HG03521 (cell line): ENCODE data around the gene IL22RA1.

Experiments
- ATAC-seq: cut with Tn5 transposase; IDR thresholded peaks from one replicate; pipeline ENCODE4 v1.9.1; 2021; ENCODE audit warnings: mild to moderate bottlenecking, moderate library complexity; ENCODE audit not compliant: unreplicated experiment

The IL22RA1 gene

GRCh38 chr1:24139841-24140425 lies 3.0 kb downstream of the IL22RA1 start:
- no peak for ATAC-seq

- no peak for ATAC-seq
Measured at GRCh38 chr1:24139222-24139489, 3.8 kb downstream of the IL22RA1 start.

GRCh38 chr1:24138476-24139221 lies 4.3 kb downstream of the IL22RA1 start:
- ATAC-seq, result no peak

DNA sequence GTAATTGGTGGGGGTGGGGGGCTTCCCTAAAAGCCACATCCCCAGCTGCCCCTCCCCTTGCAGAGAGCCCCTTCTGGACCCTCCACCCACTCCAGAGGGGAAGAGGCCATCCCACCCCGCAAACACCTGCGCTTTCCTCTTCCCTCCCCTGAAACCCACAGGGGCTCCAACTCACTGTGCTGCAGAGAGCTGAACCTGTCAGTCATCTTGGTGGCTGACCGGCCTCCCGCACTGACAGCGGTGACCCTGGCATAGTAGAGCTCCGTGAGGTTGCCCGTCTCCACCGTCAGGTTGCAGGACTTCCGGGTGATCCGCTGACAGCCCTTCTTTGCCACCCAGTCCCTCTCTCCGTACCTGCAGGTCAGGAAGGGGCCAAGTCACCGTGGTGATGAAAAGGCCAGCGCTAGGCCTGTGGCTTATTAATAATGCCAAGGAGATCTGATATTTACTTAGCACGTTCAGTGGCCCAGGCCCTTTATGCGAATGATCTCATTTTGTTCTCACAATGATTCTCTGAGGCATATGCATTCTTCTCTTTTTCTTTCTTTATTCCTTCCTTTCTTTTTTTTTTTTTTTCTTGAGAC lies 5.9 kb downstream of the IL22RA1 start:
- no peak for ATAC-seq

DNA sequence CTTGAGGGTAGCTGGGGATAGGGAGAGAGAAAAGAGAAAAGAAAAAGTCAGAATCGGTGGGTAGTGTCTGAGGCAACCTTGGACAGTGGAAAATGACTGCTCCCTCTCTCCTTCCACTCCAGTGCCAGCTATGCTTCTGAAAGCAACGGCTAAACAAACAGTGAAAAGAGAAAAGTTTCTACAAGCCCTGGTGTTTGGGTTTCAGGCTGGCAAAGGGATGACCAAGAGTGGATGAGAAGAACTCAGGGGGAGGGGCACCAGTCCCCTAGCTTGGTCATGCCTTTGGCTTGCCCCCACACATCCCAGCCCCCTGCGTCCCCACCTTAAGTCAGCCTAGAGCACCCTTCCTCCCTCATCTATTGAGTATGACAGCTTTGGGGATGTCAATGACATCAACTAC lies 8.6 kb downstream of the IL22RA1 start:
- no peak for ATAC-seq

- ATAC-seq, result no peak
Measured at GRCh38 chr1:24133819-24134218, 9.1 kb downstream of the IL22RA1 start.

DNA sequence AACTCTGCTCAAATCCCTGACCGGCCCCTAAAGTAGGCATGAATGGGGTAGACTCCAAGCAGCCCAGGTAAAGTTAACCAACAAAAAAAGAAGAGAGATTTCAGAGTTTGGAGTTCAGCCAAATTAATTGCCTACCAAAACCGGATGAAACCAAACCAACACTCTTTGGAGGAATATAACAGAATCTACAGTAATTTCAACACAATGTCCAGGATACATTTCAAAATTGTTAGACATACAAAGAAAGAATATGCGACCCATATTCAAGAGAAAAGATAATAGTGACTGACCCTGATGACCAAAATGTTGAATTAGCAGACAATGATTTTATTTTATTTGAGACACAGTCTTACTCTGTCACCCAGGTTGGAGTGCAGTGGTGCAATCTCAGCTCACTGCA lies 12.6 kb downstream of the IL22RA1 start:
- ATAC-seq, result no peak

DNA sequence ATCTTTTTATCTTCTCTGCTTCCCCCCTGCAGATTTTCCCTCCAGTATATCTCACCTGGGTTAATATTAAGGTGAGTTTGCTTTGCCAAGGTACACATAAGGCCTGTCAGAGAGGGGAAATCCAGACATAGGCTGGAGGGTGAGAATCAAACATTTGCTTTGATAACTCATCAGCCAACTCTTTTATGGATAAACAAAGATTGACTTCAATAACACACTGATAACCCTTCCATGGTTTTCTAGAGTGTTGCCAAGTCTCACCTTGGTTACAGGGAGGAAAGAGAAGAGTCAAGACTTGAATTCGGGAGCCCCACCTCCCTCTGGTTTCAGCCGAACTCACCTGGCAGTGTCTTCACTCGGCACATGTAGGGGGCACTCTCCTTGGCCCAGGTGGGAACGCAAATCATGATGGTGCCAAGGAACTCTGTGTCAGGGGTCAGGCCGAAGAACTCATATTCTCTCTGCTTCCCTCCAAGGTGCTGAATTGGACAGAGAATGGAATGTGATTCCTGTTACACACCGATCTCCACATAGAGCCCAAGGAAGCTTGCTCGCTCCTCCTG lies 15.1 kb downstream of the IL22RA1 start:
- no peak for ATAC-seq

GRCh38 chr1:24127134-24127800 lies 15.7 kb downstream of the IL22RA1 start:
- no peak for ATAC-seq

DNA sequence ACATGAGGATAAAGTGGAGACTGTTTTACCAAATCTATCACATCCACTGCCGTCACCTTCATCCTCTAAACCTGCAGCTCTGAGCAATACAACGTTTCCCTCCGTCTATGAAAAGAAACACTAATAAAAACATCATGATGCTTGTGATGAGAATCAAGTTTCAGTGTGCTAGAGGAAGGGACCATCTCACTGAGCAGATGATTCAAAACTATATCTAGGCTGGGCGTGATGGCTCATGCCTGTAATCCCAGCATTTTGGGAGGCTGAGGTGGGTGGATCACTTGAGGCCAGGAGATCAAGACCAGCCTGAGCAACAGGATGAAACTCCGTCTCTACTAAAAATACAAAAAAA lies 16.3 kb downstream of the IL22RA1 start:
- no peak for ATAC-seq

DNA sequence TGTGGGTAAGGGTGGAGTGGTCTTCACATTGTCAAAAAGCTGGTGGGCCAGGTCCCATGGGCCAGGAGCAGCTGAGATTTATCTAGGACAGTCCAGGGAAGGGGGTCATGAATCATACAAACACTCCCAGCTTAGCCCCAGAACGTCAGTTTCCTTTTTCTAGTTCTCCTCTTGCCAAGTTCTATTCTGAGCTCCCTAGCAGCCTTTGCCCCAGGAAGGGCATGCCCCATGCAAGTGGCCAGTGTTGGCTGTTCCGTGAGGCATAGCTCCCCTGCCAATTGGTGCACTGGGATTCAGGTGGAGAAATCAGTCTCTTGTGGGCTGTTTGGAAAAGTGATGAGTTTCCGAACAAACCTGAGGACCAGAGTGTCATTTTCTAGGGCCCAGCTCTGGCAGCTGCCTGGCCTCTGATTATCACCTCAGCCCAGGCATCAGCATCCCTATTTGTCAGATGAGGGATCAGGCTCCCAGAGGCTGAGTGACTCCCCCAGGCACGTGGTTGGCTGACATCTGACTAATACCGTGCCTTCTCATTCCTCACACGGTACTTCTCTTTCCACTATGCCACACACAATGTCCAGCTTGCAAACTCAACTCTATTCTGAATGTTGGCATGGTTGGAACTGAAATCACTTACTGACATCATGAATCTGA lies 16.8 kb downstream of the IL22RA1 start:
- no peak for ATAC-seq

DNA sequence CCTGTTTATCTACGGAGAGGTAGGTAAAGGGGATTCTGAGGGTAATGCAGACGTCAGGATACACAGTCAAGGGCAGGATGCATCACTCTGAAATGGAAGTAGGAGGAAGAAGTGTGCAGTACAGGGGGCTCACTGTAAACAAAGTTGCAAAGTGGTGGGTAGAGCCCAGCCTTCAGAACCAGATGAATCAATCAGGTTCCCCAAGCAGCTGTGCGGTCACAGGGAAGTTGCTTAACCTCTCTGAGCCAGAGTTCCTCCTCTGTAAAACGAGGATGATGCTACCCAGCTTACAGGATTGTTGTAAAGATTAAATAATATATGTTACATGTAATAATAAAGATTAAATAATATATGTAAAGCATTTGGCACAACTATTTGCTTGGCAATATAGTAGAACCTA lies 17.5 kb downstream of the IL22RA1 start:
- no peak for ATAC-seq

DNA sequence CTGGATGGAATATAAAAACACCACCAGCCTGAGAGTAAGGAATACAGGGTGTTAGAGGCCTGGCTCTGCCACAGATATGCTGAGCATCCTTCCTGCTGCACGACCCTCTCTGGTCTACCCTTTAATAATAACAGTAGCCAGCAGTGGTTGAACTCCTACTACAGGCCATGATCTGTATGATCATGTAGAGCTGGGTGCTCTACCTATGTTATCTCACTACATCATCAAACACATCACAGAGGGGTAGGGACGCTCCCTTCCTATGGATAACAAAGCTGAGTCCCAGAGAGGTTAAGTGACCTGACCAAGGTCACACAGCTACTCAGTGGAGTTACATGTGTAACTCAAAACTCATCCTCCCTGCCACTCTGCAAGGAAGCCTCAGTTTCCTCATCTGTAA lies 18.0 kb downstream of the IL22RA1 start:
- ATAC-seq, result no peak

- ATAC-seq, result no peak
Measured at GRCh38 chr1:24123611-24124010, 19.3 kb downstream of the IL22RA1 start.

DNA sequence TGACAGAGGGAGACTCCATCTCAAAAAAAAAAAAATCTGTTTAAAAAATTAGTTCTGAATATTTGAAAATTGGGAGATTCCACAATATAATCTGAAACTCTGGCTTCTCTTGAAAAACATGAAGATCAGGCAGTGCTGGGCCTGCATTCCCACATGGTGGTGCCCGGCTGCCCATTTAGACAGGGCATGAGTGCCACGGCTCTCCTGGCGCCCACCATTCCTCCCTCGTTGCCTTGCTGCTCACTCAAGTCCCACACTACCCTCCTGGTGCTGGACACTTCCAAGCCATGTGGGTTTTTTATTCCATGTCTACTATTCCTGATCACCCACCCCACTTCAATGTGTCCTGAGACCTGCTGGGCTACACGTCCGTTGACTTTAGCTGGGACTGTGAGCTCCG lies 20.2 kb downstream of the IL22RA1 start:
- no peak for ATAC-seq

DNA sequence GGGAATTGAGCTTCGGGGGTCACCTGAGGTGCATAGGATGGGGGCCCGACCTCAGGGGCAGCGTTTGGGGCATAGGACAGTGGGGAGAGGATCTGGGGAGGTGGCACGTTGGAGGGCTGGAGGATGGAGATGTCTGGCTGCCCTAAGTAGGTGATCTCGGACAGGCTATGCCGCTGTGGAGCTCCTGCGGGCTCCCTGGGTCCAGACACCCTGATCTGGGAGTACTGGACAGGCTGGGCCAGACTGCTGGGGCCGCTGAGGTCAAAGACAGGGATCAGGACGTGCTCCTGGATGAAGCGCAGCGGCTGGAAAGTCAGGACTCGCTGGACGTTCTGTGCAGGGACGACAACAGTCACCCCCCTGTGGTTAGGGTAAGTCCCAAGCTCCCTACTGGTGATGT lies 21.5 kb downstream of the IL22RA1 start:
- no peak for ATAC-seq

DNA sequence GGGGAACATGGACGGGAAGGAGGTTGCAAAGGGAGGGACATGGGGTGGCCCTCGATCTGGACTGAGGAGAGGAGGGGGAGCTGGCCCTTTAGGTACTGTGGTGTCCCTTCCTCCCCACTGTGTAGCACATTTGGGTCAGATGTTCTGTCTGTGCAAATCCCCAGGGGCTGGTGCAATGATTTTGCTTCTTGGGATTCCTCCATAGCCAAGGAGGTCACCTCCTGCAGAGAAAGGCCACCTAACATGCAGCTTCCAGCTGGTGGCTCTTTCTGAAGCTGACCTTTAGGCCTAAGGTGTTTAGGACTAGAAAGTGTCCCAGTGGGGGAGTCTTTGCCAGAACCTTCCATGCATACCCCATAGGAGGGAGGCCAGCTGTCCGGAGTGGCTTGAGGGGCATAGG lies 22.0 kb downstream of the IL22RA1 start:
- ATAC-seq, result no peak

DNA sequence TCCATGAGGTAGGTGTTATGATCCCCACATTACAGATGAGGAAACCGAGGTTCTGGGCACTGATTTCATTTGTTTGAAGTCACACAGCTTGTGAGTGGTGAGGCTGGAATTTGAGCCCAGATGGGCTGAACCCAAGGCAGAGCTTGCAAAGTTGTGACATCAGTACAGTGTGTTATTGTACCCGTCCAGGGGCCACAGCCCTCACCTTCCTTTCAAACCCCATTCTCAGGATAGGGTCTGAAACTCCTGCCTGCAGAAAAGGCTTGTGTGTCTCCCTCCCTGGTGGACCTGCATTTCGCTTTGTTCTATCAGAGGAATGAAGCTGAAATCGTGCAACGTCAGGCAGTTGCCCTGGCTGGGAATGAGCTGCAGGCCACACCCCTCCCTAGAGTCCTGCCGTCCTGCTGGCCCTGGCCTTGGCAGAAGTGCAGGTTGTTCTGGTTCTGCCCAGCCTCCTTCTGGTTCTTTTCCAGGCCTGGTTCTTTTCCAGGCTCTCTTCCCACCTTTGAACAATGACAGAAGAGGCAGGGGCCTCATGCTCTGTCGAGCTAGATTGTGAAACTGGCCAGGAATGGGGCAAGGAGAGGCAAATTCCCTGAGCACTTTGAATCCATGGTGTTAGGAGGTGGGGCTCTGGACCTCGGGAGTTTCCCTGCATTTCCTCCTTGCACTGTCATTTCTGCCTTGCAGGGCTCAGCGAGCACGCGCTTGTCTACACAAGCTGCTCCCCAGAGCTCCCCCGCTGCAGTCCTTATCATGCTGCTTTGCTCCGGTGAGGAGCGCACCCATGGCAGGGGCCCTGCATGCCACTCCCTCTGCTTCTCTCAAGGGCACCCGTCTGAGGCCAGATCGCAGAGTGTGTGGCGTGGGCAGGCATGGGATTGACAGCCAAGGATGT lies 22.8 kb downstream of the IL22RA1 start:
- no peak for ATAC-seq

GRCh38 chr1:24119489-24119858 lies 23.5 kb downstream of the IL22RA1 start:
- no peak for ATAC-seq

GRCh38 chr1:24118410-24119242 lies 24.3 kb downstream of the IL22RA1 start:
- no peak for ATAC-seq
